NCI-H526 treated with DMSO at 0.1 percent for 48 hours (cell line): ENCODE data around the gene APOBEC4.
"Not testable (repeated sequence)": the region's sequence is repeated elsewhere in the genome, so short reads cannot be mapped to it uniquely, and the experiment has no call there.

Experiments used
- DNase-seq: peaks from one replicate; lab custom pipeline; 2025; lab: John Stamatoyannopoulos, UW

Gene APOBEC4

GRCh38 chr1:183652547-183653461 is at the start of gene APOBEC4:
Gene APOBEC4, minus strand, starts transcription at chr1:183653316. Its CDS starts 4,535 bp downstream, at chr1:183648781.
- DNase-seq: peak; percentile 100

DNA sequence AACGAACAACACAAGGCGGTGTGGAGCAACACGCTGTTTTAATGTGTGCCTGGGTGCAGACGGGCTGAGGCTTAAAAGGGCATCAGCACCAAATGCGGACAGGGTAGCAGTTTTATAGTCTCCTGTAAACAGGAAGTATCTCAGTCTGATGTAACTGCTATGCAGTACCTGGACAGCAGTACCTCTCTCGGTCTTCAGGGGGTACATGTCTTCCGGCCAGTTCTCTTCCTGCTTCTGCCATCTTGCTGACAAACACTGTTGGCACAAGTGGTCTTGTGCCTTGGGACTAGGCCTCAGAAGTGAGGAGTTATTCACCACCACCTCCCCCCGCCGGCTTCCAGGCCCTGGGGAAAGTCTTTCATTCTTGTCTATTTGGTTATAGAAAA is 49.7 kb upstream of the APOBEC4 start:
- DNase-seq: no peak

GRCh38 chr1:183702087-183702812 is 49.1 kb upstream of the APOBEC4 start:
- no peak for DNase-seq

- no peak for DNase-seq
Observed at GRCh38 chr1:183699616-183700160, 46.6 kb upstream of the APOBEC4 start.

DNA sequence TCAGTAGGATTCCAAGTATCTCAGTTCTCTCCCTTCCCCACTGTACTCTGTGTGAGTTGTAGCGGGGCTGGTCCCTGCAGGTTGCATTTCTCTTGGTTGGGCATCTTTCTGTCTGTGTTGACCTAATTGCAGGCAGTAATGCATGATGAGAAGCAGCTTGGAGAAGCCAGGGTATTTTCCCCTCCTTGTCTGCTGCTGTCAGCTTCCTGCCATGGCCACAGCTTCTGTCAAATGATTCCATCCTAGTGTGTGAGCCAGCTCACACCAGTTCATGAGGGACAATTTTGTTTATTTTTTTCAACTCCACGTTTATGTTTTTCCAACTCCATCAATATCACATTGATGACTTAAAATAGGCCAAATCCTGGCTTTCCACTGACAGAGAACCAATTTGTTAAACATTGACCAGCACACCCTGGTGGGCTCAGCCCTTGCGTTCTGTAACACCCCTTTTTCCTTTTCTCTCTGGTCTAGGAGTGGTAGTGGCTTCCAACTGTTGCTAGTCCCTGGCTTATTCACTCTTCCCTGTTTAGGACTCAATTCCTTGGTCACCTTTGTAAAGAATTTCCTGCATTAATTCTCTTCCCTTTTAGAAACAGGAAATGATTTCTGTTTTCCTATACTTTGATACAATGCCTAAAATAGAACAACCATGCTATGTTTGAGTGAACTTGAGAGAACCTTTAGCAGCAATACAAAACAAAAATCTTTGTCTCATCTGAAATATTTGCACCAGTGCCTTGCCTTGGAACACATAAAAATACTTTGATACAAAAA is 44.9 kb upstream of the APOBEC4 start:
- no peak for DNase-seq

GRCh38 chr1:183696981-183697380 is 43.9 kb upstream of the APOBEC4 start:
- DNase-seq: no peak

DNA sequence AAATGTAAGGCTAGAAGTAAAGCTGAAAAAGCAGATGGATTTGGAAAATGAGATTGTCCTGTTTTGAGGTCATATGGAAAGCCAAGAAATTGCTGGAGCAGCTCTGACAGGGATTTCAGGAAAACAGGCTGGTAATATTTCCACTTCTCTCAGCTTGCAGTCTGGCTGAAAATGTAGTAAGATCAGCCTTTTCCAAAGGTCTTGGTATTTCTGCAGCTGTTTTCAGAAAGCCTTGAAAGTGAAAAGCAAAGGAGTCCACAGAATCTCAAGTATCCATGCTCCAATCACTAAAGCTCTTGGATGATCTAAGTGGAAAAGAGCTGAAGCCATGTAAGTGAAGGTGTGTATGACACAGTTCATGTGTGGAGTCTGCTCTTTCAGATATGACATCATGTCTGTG is 41.6 kb upstream of the APOBEC4 start:
- DNase-seq: no peak

DNA sequence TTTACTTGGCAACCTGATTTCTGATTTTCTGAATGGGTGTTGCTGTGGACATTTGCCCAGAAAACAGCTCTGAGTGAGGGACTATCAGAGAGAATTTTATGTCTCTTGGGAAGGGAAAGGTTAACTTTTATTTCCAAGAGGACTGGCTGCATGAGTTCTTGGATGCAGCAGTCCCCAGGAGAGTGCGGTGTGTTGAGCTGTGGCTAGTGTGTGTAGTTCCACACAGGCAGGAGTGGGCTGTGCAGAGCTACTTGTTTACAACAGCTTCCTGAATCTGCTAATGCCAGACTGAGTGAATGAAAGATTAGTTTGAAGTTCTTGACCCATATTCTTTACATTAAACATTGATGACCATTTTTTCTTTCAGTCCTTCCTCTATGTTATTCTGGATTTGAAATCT is 41.0 kb upstream of the APOBEC4 start:
- no peak for DNase-seq

- DNase-seq: no peak
Observed at GRCh38 chr1:183693521-183693920, 40.4 kb upstream of the APOBEC4 start.

GRCh38 chr1:183689762-183690204 is 36.7 kb upstream of the APOBEC4 start:
- DNase-seq: no peak

GRCh38 chr1:183688341-183689060 is 35.4 kb upstream of the APOBEC4 start:
- no peak for DNase-seq

GRCh38 chr1:183687546-183688304 is 34.6 kb upstream of the APOBEC4 start:
- peak; percentile 80 for DNase-seq

DNA sequence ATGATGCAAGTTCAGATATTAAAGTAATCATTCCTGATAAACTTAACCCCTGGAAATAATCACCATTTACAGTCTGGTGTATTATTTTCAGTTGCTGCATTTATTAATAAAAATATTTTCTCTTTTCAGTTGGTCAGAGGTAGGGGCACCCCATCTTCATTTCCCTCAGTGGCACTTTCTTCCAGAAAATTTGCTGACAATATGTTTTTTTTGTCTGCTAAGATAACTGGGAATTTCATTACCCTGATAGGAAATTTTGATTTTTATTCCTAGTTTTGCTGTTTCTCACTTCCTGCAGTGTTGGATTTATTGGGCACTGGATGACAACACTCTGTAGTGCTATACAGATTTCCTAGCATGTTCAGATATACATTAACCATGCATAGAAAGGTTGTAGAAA is 33.1 kb upstream of the APOBEC4 start:
- DNase-seq: no peak

DNA sequence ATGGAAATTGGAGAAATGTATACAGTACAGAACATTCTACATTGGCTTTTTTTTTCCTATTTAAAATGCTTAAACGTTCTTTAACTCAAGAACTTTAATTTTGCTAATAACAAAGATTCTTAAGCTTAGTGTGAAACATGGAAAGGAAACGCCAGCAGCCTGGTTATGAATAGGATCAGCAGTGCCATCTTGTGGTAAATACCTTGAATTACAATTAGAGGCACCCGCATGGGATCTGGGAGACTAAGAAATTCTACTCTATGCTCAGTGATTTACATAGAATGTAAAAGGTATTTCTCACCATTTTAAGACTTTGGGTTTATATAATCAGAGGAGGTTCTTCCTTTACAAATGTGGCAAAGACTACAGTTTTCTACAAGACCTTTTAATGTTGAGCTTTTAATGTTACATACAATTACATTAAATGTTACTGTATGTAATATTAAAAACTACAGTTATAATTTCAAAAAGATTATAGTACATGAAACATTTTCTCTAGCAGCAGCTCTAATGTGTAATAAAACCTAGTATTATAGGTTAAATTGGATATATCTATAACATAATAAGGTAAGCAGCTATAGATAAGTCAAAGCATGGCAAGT is 32.1 kb upstream of the APOBEC4 start:
- DNase-seq: peak; percentile 59

DNA sequence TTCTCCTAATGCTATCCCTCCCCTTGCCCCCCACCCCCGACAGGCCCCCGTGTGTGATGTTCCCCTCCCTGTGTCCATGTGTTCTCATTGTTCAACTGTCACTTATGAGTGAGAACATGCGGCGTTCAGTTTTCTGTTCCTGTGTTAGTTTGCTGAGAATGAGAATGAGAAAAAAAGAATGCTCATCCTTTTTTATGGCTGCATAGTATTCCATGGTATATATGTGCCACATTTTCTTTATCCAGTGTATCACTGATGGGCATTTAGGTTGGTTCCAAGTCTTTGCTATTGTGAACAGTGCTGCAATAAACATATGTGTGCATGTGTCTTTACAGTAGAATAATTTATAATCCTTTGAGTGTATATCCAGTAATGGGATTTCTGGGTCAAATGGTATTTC is 26.2 kb upstream of the APOBEC4 start:
- DNase-seq: not testable (repeated sequence)

DNA sequence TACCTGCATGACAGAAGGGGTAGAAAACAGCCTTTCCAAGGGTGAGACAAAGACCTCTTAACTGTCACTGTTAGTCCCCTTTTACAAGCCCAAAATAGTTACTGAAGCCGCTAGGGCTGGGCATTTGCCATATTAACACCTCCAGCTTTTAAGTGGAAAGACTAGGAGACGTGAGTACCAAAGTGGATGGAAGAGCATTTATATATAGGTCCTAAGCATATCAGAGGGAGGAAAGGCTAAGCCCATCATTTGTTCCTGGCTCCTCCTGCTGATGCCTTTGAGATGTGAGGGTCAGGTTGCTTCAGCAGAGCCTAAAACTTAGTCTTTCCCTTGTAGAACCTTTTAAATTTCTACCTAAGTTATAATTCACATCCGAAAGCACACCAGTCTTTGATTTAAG is 25.7 kb upstream of the APOBEC4 start:
- DNase-seq: no peak

- no peak for DNase-seq
Observed at GRCh38 chr1:183676586-183677189, 23.6 kb upstream of the APOBEC4 start.

DNA sequence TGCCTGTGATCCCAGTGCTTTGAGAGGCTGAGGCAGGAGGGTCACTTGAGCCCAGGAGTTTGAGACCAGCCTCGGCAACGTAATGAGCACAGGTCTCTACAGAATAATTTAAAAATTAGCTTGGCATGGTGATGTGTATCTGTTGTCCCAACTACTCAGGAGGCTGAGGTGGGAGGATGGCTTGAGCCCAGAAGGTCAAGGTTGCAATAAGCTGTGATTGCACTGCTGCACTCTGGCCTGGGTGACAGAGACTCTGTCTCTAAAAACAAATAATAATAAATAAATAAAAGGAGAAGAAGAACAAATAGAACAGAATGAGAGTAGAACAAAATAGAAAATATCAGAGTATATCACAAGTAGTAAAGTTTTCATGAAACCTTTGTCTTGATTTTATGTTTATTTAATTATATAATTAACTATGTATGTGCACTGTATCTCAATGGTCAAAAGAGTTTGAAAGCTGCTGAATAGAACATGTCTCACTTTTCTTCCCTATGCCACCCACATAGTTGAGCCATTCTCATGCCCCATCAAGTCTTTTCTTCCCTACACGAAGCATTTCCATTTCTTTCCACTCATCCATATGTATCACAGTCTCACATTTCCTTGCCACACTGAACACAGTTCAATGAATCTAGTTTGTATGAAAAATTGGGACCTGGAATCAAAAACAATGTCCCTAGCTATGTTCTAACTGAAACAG is 22.9 kb upstream of the APOBEC4 start:
- no peak for DNase-seq

DNA sequence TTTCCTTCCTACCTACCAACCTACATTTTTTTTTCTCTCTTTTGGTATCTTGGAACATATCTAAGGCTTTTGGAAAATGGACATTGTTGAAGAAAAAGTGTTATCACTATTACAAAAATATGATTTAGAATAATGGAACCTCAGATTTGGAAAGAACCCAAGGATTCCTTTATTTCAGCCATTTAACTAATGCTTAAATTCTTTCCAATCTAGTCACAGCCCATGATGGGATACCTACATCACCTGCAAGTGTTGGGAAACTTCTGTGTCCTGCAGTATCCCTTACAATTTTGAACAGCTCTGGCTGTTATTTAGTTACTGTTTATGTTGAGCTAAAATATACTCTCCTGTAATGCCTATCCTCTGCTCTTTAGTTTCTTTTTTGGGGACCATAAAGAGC is 22.3 kb upstream of the APOBEC4 start:
- DNase-seq: no peak
